SU-DHL-6 (cell line): ENCODE measurements around the gene SREBF1.
A peak's percentile ranks its signal among the peaks of the same experiment; 100 is the strongest.

Source experiments
- H2AFZ ChIP-seq: fragments of 200-600 bp; sonication (generic); 2 replicates; pipeline ENCODE4 v1.6.1; 2014; ENCODE audit warnings: low read depth, mild to moderate bottlenecking, moderate library complexity, mixed read lengths, antibody characterized with exemption, low read length; ENCODE audit not compliant: severe bottlenecking
- H3F3A ChIP-seq: fragments of 200-600 bp; shearing (Covaris generic); 2 replicates; pipeline ENCODE4 v1.6.0; 2016; ENCODE audit warnings: antibody characterized with exemption, mild to moderate bottlenecking; ENCODE audit not compliant: insufficient read depth
- H3K27ac ChIP-seq: fragments of 200-600 bp; sonication (generic); 2 replicates; pipeline ENCODE4 v1.5.1; 2016; ENCODE audit warnings: low read depth, mild to moderate bottlenecking, low read length, moderate library complexity, mixed read lengths
- H3K27me3 ChIP-seq: fragments of 200-600 bp; sonication (generic), shearing (Covaris generic); 2 replicates; pipeline ENCODE4 v1.6.0; 2014; ENCODE audit warnings: mild to moderate bottlenecking, low read length
- H3K36me3 ChIP-seq: fragments of 200-600 bp; sonication (generic); 2 replicates; pipeline ENCODE4 v1.6.1; 2014; ENCODE audit warnings: mild to moderate bottlenecking, low read length, mixed read lengths
- H3K4me2 ChIP-seq: fragments of 300-600, 200-600 bp; shearing (Covaris generic), sonication (generic); 2 replicates; pipeline ENCODE4 v1.6.0; 2014; ENCODE audit warnings: low read length, low read depth, mild to moderate bottlenecking; ENCODE audit not compliant: poor library complexity, severe bottlenecking
- H3K4me3 ChIP-seq: fragments of 200-600 bp; sonication (generic); 2 replicates; pipeline ENCODE4 v1.5.1; 2014; ENCODE audit warnings: antibody characterized with exemption, low read length, mild to moderate bottlenecking, mixed read lengths; ENCODE audit not compliant: insufficient read depth, poor library complexity, severe bottlenecking
- H3K79me2 ChIP-seq: fragments of 200-600 bp; sonication (generic); 2 replicates; pipeline ENCODE4 v1.6.1; 2014; ENCODE audit warnings: mild to moderate bottlenecking, low read length, moderate library complexity; ENCODE audit not compliant: insufficient read depth
- H3K9ac ChIP-seq: fragments of 200-600 bp; sonication (generic); 2 replicates; pipeline ENCODE4 v1.7.0; 2014; ENCODE audit warnings: mild to moderate bottlenecking, low read length
- H3K9me2 ChIP-seq: fragments of 200-600 bp; sonication (generic); replicated peaks from 2 replicates; pipeline ENCODE4 v1.6.1; 2014; ENCODE audit warnings: low read length; ENCODE audit not compliant: insufficient read depth
- H3K9me3 ChIP-seq: fragments of 200-600 bp; sonication (generic); 2 replicates; pipeline ENCODE4 v1.6.1; 2014; ENCODE audit warnings: low read length, mixed read lengths; ENCODE audit not compliant: insufficient read depth
- H4K20me1 ChIP-seq: fragments of 200-600 bp; sonication (generic); 2 replicates; pipeline ENCODE4 v1.6.1; 2014; ENCODE audit warnings: low read depth, mild to moderate bottlenecking, antibody characterized with exemption, low read length, moderate library complexity, mixed read lengths
- EZH2phosphoT487 ChIP-seq: fragments of 200-600 bp; sonication (generic), shearing (Covaris generic); conservative IDR thresholded peaks from 2 replicates; pipeline ENCODE4 v1.6.1; 2018; ENCODE audit warnings: mild to moderate bottlenecking, antibody characterized with exemption, low read length, moderate library complexity, mixed read lengths
- TF ChIP-seq, protein P1 (sequence below): fragments of 200-600 bp; sonication (generic); IDR thresholded peaks from one replicate; pipeline ENCODE4 v1.5.1; 2017; ENCODE audit warnings: antibody characterized with exemption, mild to moderate bottlenecking, low read length, moderate library complexity; ENCODE audit not compliant: insufficient read depth, poor library complexity, severe bottlenecking

Gene SREBF1

DNA sequence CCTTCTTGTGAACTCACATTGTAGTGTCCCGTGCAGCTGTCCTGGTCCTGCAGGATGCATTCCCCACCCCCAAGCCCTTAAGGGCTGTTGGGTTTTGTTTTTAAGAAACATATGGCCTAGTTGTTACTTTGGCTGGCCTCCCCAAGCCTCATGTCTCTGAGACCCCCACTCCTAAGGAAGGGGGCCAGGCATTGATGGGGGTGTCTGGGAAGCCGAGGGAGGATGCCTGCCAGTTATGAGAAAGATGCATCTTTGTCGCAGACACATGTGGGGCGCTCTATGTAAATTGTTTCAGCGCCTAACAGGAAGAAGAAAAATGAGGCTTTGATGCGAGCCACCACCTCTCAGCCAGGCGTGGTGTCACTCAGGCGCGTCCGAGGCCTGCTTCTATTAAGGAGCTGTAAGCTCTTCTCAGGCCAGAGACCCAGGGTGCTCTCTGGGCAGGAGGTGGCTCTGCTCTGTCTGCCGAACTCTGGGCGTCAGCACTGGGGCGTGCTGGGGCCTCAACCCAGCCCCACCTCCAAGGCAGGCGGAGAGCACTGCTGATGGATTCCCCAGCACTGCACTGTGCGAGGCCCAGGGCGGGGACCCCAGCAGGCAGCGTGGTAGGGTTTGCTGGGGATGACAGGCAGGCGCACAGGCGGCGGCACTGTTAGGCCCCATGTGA, 70.6 kb downstream of the SREBF1 start:
- H3K27me3 ChIP-seq, result no peaks in the 10 kb centered on the region
- H3K36me3 ChIP-seq, result no peaks in the 10 kb centered on the region
- peak overlapping the region; percentile 46 for H3K9ac ChIP-seq
- H3K79me2 ChIP-seq, result no peaks in the 10 kb centered on the region
- H3F3A ChIP-seq, result no peaks in the 10 kb centered on the region
- H3K4me3 ChIP-seq, result no peak overlapping the region
- no peaks in the 10 kb centered on the region for H3K9me3 ChIP-seq
- peak overlapping the region; percentile 44 for H3K4me2 ChIP-seq
- H3K9me2 ChIP-seq, result no peaks in the 10 kb centered on the region
- peak overlapping the region; percentile 60 for H2AFZ ChIP-seq
- peak overlapping the region; percentile 48 for H3K27ac ChIP-seq
- TF ChIP-seq EZH2phosphoT487, result no peak
- no peaks in the 10 kb centered on the region for H4K20me1 ChIP-seq

DNA sequence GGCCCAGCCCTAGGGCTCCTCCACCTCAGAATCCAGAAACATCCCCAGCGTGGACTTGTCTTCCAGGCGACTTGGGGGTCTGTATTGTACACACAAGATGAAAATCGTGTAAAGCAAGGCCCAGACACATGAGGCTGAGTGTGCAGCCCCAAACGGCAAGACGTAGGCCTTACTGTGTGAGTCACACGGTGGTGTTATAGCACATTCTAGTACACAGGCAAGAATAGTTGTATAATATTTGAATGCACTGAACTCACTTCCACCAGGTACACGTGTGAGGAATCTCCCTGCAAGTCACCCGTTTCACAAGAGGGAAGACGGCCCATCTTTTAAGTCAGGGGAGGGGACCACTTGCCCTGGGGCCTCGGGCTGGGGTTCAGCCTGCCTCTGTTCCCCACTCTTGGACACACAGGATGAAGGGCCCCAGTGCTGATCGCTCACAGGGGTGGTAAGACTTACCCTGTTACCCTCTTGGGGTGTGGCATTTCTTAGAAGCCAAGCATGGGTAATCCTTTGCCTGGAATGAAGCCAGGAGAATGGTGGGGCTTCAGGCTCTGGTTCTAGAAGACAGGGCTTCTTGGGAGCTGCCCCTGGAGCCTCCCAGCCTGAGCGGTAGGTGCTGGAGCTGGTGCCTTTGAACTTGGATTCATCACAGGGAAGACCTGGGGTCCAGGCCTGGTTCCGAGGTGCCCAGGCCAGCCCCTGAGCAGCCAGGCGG, 71.3 kb downstream of the SREBF1 start:
- H3K9me2 ChIP-seq, result no peaks in the 10 kb centered on the region
- no peak for TF ChIP-seq EZH2phosphoT487
- TF ChIP-seq, protein P1, sequence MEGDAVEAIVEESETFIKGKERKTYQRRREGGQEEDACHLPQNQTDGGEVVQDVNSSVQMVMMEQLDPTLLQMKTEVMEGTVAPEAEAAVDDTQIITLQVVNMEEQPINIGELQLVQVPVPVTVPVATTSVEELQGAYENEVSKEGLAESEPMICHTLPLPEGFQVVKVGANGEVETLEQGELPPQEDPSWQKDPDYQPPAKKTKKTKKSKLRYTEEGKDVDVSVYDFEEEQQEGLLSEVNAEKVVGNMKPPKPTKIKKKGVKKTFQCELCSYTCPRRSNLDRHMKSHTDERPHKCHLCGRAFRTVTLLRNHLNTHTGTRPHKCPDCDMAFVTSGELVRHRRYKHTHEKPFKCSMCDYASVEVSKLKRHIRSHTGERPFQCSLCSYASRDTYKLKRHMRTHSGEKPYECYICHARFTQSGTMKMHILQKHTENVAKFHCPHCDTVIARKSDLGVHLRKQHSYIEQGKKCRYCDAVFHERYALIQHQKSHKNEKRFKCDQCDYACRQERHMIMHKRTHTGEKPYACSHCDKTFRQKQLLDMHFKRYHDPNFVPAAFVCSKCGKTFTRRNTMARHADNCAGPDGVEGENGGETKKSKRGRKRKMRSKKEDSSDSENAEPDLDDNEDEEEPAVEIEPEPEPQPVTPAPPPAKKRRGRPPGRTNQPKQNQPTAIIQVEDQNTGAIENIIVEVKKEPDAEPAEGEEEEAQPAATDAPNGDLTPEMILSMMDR, result no peak
- H3K4me2 ChIP-seq, result peak overlapping the region; percentile 44
- H3K27me3 ChIP-seq, result no peaks in the 10 kb centered on the region
- peak overlapping the region; percentile 60 for H2AFZ ChIP-seq
- H4K20me1 ChIP-seq, result no peaks in the 10 kb centered on the region
- peak overlapping the region; percentile 46; the same call in 1 of the 2 replicates for H3K9ac ChIP-seq
- no peaks in the 10 kb centered on the region for H3K9me3 ChIP-seq
- no peak overlapping the region for H3K4me3 ChIP-seq
- no peaks in the 10 kb centered on the region for H3F3A ChIP-seq
- H3K36me3 ChIP-seq, result no peaks in the 10 kb centered on the region
- no peaks in the 10 kb centered on the region for H3K79me2 ChIP-seq
- peak overlapping the region; percentile 48 for H3K27ac ChIP-seq

DNA sequence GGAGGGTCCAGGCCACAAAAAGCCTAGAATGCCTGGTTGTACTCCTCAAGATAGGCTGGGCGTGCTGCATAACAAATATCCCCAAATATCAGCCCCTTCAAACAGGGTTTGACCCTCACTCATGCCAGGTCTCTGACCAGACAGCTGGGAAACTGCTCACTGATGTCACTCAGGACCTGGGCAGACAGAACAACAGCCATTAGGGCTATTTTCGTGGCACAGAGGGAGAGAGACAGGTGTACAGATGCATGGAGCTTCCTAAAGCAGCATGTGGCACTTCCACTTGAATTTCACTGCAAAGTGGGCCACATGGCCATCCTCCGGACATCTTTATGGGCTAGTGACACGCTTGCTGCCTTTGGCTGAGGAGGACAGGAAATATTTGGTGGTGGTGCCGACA, 73.1 kb downstream of the SREBF1 start:
- Histone ChIP-seq H3K9me3 (no peaks in the 10 kb centered on the region), H2AFZ (no peak overlapping the region), H3K9ac (no peak overlapping the region), H4K20me1 (no peaks in the 10 kb centered on the region), H3K36me3 (no peaks in the 10 kb centered on the region), H3K79me2 (no peaks in the 10 kb centered on the region), H3F3A (no peaks in the 10 kb centered on the region), H3K4me2 (no peak overlapping the region), H3K9me2 (no peaks in the 10 kb centered on the region), H3K27me3 (no peaks in the 10 kb centered on the region), H3K4me3 (no peak overlapping the region), H3K27ac (no peak overlapping the region)
- TF ChIP-seq EZH2phosphoT487, result no peak
- TF ChIP-seq, protein P1, result no peak

DNA sequence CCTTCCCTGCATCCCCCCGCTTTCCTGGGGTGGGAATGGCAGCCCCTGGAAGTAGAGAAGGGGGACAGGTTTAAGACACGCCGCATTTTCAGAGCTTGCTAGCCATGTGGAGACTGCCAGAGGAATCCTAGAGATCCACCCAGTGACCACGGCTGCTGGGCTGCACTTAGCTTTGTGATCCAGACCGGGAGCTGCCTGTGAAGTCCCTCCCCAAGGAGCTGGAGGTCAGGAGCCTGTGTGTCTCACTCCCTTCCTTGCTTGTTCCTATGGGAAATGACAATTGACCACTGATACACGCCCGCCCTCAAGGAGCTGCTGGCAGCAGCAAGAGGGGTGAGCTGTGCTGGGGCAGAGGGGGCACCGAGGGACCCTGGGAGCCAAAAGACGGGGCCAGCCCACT, 73.7 kb downstream of the SREBF1 start:
- no peaks in the 10 kb centered on the region for H3K79me2 ChIP-seq
- no peaks in the 10 kb centered on the region for H3K36me3 ChIP-seq
- no peak overlapping the region for H3K4me3 ChIP-seq
- no peaks in the 10 kb centered on the region for H4K20me1 ChIP-seq
- no peaks in the 10 kb centered on the region for H3K9me3 ChIP-seq
- H3K9ac ChIP-seq, result no peak overlapping the region
- H3K27ac ChIP-seq, result no peak overlapping the region
- no peak overlapping the region for H2AFZ ChIP-seq
- no peaks in the 10 kb centered on the region for H3K9me2 ChIP-seq
- no peaks in the 10 kb centered on the region for H3F3A ChIP-seq
- H3K4me2 ChIP-seq, result no peak overlapping the region
- no peaks in the 10 kb centered on the region for H3K27me3 ChIP-seq
- TF ChIP-seq, protein P1, result no peak
- no peak for TF ChIP-seq EZH2phosphoT487
